Keratinocyte (primary cell): ENCODE data around the gene DNAH11. TPM values are rescaled to one million over a fixed set of nuclear protein-coding genes. Genes with fewer than 3 reads are reported as not detected.

ENCODE experiments used
- DNase-seq: peaks from one replicate; pipeline ENCODE4 v3.0.0-alpha.2; 2011; ENCODE audit warnings: low read depth, missing footprints, low spot score
- FAIRE-seq: peaks from 2 replicates; lab custom pipeline; 2011; peaks lifted over from hg19 to GRCh38; lab: Jason Lieb, UNC
- H2AFZ ChIP-seq: 2 replicates; pipeline ENCODE4 v1.6.0; 2012; ENCODE audit warnings: low read length, control low read depth, inconsistent platforms; ENCODE audit not compliant: control insufficient read depth
- H3K27ac ChIP-seq: 2 replicates; pipeline ENCODE4 v1.5.1; 2011; ENCODE audit warnings: low read length; ENCODE audit not compliant: control insufficient read depth, insufficient read depth
- H3K27me3 ChIP-seq: 3 replicates; pipeline ENCODE4 v1.6.0; 2011; ENCODE audit warnings: low read length; ENCODE audit not compliant: control insufficient read depth, insufficient read depth; ENCODE audit errors: extremely low read depth
- H3K36me3 ChIP-seq, 2 experiments: 2 replicates in 1 of 2; 3 replicates in 1 of 2; pipeline ENCODE4 v1.5.1; 2011; ENCODE audit warnings: low read length in 2 of 2, mild to moderate bottlenecking in 1 of 2; ENCODE audit not compliant: control insufficient read depth in 2 of 2, insufficient read depth in 2 of 2; ENCODE audit errors: extremely low read depth in 1 of 2
- H3K4me1 ChIP-seq: 3 replicates; pipeline ENCODE4 v1.5.1; 2011; ENCODE audit warnings: low read length; ENCODE audit not compliant: control insufficient read depth, insufficient read depth; ENCODE audit errors: extremely low read depth
- H3K4me2 ChIP-seq: 3 replicates; pipeline ENCODE4 v1.6.0; 2011; ENCODE audit warnings: low read depth, low read length; ENCODE audit not compliant: control insufficient read depth, insufficient read depth; ENCODE audit errors: extremely low read depth
- H3K4me3 ChIP-seq, 3 experiments: fragments of 200-600 bp in 1 of 3; sonication (generic) in 1 of 3; 2 replicates in 2 of 3; 3 replicates in 1 of 3; pipeline ENCODE4 v1.5.1; 2011 to 2016; ENCODE audit warnings: low read length in 3 of 3, mild to moderate bottlenecking in 3 of 3, control low read depth in 2 of 3, inconsistent platforms in 1 of 3, low read depth in 1 of 3, mixed read lengths in 1 of 3, mixed run types in 1 of 3, moderate library complexity in 1 of 3; ENCODE audit not compliant: control insufficient read depth in 2 of 3, insufficient read depth in 2 of 3; ENCODE audit errors: extremely low read depth in 1 of 3
- H3K79me2 ChIP-seq: 2 replicates; pipeline ENCODE4 v1.6.0; 2012; ENCODE audit warnings: low read length; ENCODE audit not compliant: control insufficient read depth, insufficient read depth
- H3K9ac ChIP-seq: 3 replicates; pipeline ENCODE4 v1.6.0; 2011; ENCODE audit warnings: low read length; ENCODE audit not compliant: control insufficient read depth, insufficient read depth; ENCODE audit errors: extremely low read depth
- H3K9me1 ChIP-seq: 3 replicates; pipeline ENCODE4 v1.6.0; 2011; ENCODE audit warnings: low read length; ENCODE audit not compliant: control insufficient read depth, insufficient read depth; ENCODE audit errors: extremely low read depth
- H3K9me3 ChIP-seq: 2 replicates; pipeline ENCODE4 v1.5.1; 2012; ENCODE audit warnings: low read depth, low read length; ENCODE audit not compliant: control insufficient read depth
- H4K20me1 ChIP-seq: 3 replicates; pipeline ENCODE4 v1.6.0; 2011; ENCODE audit warnings: low read length; ENCODE audit not compliant: control insufficient read depth, insufficient read depth; ENCODE audit errors: extremely low read depth
- CTCF ChIP-seq, 3 experiments: IDR thresholded peaks in 1 of 3; conservative IDR thresholded peaks in 1 of 3; optimal IDR thresholded peaks in 1 of 3; 2 replicates in 2 of 3; 3 replicates in 1 of 3; pipeline versions ENCODE3 to v1.5.1; 2011; ENCODE audit warnings: low read length in 3 of 3, mild to moderate bottlenecking in 3 of 3, moderate library complexity in 2 of 3, control low read depth in 1 of 3, inconsistent platforms in 1 of 3; ENCODE audit not compliant: insufficient read depth in 2 of 3; ENCODE audit errors: extremely low read depth in 1 of 3
- EZH2 ChIP-seq: IDR thresholded peaks from one replicate; pipeline ENCODE4 v1.6.1; 2012; ENCODE audit warnings: inconsistent platforms, mild to moderate bottlenecking, low read length, moderate library complexity
- dilution Hi-C: fragments of 300-500 bp; cut with MboI; formaldehyde crosslinking; loops from one replicate; pipeline ENCODE4 v1.7.0; 2020; ENCODE audit warnings: low sequenced_read_pairs; ENCODE audit not compliant: extremely low pct_ligation_motif_present
- polyA plus RNA-seq, 5 experiments: library from polyadenylated mRNA; depleted of rRNA in 3 of 5; stranded (reverse) in 3 of 5; stranded (forward) in 1 of 5; unstranded in 1 of 5; fragments of >200 nt; gene quantifications; 1 replicate in 1 of 5; 2 replicates in 3 of 5; 3 replicates in 1 of 5; pipeline versions ENCODE4 v1.2.1 to v1.2.3, GENCODE V29; 2011 to 2012; ENCODE audit warnings: missing spikeins in 2 of 5, low read depth in 1 of 5, low replicate concordance in 1 of 5

DNAH11 gene
- polyA plus RNA-seq, 1 donor (not counting 4 experiments of a cell fraction or from before 2014, with no cell fraction given) = 0.21 TPM

- Histone ChIP-seq H3K27ac (no peak overlapping the region), H3K9me3 (no peaks in the 10 kb centered on the region), H3K36me3 (peaks cover 0 to 15% of the 10 kb centered on the region in 2 experiments), H3K79me2 (peaks cover 51% of the 10 kb centered on the region), H3K9me1 (peaks cover 2% of the 10 kb centered on the region), H3K4me3 (no peak overlapping the region), H3K9ac (no peak overlapping the region), H4K20me1 (no peaks in the 10 kb centered on the region), H3K4me1 (peaks cover 34% of the 10 kb centered on the region), H3K4me2 (no peak overlapping the region), H3K27me3 (no peaks in the 10 kb centered on the region), H2AFZ (no peak overlapping the region)
- TF ChIP-seq EZH2 = no peak
- TF ChIP-seq CTCF (optimal IDR thresholded peaks at IDR 0.05 in 1 of 3, IDR thresholded peaks at IDR 0.05 in 1 of 3, conservative IDR thresholded peaks at IDR 0.05 in 1 of 3; ENCODE audit: extremely low read depth in 1 of 3, insufficient read depth in 2 of 3, low read length in 3 of 3) = no peak
- FAIRE-seq (no peak), DNase-seq (no peak)
- dilution Hi-C loops = no loop called here
These were observed 395.6 kb downstream of the DNAH11 start for GRCh38 chr7:21938463-21938862.

- H3K9ac ChIP-seq = no peak overlapping the region
- peaks cover 40% of the 10 kb centered on the region for H3K4me1 ChIP-seq
- TF ChIP-seq CTCF (optimal IDR thresholded peaks at IDR 0.05 in 1 of 3, IDR thresholded peaks at IDR 0.05 in 1 of 3, conservative IDR thresholded peaks at IDR 0.05 in 1 of 3; ENCODE audit: extremely low read depth in 1 of 3, insufficient read depth in 2 of 3, low read length in 3 of 3) = no peak
- TF ChIP-seq EZH2 = no peak
- no peaks in the 10 kb centered on the region for H3K9me3 ChIP-seq
- H3K27me3 ChIP-seq = no peaks in the 10 kb centered on the region
- H3K9me1 ChIP-seq = peaks cover 2% of the 10 kb centered on the region
- dilution Hi-C loops = no loop called here
- no peak overlapping the region for H3K4me2 ChIP-seq
- DNase-seq (no peak), FAIRE-seq (peak; percentile 52)
- no peak overlapping the region for H3K4me3 ChIP-seq
- H3K36me3 ChIP-seq = peaks cover 0 to 15% of the 10 kb centered on the region in 2 experiments
- peaks cover 50% of the 10 kb centered on the region for H3K79me2 ChIP-seq
- no peaks in the 10 kb centered on the region for H4K20me1 ChIP-seq
- H3K27ac ChIP-seq = no peak overlapping the region
- H2AFZ ChIP-seq = no peak overlapping the region
These were observed 396.5 kb downstream of the DNAH11 start for GRCh38 chr7:21939136-21939857.
